ENCODE measurements around the gene PUDP. TPM values are rescaled to one million over a fixed set of nuclear protein-coding genes. Genes with fewer than 3 reads are reported as not detected.
"Not testable (repeated sequence)": the region's sequence is repeated elsewhere in the genome, so short reads cannot be mapped to it uniquely, and the experiment has no call there.

The PUDP gene
- total RNA-seq, 4 donors from 2014 or later: 10.4 to 16.6 (median 11.5) TPM

DNA sequence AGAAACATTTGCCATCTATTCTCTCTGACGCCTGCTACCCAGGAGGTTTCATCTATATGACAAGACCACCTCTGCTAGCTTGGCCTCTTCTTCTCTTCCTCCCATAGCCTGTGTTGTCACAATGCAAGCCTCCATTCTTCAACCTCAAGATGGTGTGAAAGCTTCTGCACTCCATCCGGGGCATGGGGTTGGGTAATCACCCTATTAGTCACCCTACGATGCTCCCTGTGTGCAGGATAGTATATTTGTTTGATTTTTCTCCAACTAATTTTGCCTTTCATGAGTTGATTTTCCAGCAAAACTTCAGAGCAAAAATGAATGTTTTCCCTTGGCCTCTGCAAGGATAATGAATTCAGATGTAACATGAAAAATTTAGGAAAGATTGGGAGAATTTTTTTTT lies 128.4 kb downstream of the PUDP start:
- Histone ChIP-seq H3K4me1 (no peaks in the 10 kb centered on the region), H3K36me3 (no peaks in the 10 kb centered on the region), H3K27me3 (no peaks in the 10 kb centered on the region), H3K9me3 (no peaks in the 10 kb centered on the region), H3K27ac (no peak overlapping the region), H3K4me3 (no peak overlapping the region)
- WGBS, 2 donors: 60 to 69% methylated on average over 3 of the region's 3 CpGs
- no peak for DNase-seq
- TF ChIP-seq POLR2A (IDR thresholded peaks at IDR 0.05): no peak
- TF ChIP-seq, protein P1, sequence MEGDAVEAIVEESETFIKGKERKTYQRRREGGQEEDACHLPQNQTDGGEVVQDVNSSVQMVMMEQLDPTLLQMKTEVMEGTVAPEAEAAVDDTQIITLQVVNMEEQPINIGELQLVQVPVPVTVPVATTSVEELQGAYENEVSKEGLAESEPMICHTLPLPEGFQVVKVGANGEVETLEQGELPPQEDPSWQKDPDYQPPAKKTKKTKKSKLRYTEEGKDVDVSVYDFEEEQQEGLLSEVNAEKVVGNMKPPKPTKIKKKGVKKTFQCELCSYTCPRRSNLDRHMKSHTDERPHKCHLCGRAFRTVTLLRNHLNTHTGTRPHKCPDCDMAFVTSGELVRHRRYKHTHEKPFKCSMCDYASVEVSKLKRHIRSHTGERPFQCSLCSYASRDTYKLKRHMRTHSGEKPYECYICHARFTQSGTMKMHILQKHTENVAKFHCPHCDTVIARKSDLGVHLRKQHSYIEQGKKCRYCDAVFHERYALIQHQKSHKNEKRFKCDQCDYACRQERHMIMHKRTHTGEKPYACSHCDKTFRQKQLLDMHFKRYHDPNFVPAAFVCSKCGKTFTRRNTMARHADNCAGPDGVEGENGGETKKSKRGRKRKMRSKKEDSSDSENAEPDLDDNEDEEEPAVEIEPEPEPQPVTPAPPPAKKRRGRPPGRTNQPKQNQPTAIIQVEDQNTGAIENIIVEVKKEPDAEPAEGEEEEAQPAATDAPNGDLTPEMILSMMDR (IDR thresholded peaks at IDR 0.05): no peak
- intact Hi-C loops (cut with DNase I): no loop called here

DNA sequence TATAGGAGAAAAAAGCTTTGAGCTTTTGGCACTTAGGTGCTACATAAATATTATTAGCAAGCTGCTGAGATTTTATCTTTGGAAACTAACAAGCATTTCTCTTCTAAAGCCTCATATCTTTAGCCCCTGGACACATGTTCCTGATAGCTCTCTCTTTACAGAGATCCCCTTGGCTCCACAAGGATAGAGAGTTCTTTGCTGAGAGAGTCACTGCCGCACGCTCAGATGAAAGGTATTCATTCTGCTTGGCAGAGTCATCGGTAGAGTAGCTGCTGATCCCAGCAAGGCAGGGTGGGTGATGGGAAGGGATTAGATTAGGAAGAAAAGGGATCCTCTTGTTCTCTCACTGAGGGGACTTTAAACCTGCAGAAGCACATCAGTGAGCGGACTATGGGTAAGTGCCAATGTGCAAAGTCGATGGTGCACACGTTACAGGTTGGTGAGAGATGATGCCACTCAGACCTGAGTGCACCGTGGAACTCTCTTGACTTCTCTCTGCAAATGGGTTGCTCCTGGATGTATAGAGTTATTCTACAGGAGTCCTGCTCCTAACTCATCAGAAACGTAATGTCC lies 135.6 kb downstream of the PUDP start:
- intact Hi-C loops (cut with DNase I): not testable (repeated sequence)

DNA sequence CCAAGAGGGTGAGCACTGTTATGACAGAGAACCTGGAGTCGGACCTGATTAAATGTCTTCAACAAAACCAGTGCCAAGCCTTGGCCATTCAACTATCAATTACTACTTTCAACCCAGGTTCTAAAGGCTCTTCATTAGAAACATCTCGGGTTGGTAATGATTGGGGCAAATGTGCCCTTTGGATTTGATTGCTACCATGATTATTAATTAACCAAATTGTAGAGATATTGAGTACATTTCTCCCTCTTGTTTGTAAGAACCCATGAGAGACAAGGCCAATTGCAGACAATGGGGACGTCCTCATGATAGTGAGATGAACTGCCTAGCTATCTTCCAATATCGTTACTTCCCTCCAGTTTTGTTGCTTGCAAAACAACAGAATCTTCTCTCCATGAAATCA lies 137.1 kb downstream of the PUDP start:
- H3K4me1 ChIP-seq; H3K27me3 ChIP-seq; H3K9me3 ChIP-seq; H3K36me3 ChIP-seq; H3K4me3 ChIP-seq; DNase-seq; H3K27ac ChIP-seq; intact Hi-C loops (cut with DNase I): not testable (repeated sequence)
- WGBS, 2 donors: 93 to 100% methylated on average over 3 to 4 of the region's 4 CpGs

More for the DNA sequence above, 135.6 kb downstream of the PUDP start:
- H3K36me3 ChIP-seq, H3K27me3 ChIP-seq, H3K9me3 ChIP-seq, DNase-seq, H3K4me1 ChIP-seq, H3K27ac ChIP-seq, H3K4me3 ChIP-seq: not testable (repeated sequence)
- 66 to 73% methylated on average over 8 of the region's 8 CpGs for WGBS, 2 donors

DNA sequence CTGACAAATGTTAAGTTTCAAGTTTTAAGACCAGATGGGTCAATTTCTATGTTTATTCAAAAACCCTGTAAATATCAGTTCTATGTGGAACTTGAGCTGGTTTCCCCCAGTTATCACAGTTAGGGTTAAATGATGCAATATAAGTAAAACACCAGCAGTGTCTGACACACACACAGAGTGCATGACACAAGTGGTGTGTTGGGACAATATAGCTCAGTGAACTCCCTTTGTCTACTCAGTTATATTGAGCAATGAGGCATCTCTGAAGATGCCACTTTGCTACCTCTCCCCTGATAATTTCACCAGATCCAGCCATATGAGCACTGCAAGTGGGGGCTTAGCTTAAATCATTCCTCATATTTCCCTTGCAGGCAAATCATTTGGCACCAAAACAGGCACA lies 140.6 kb downstream of the PUDP start:
- DNase-seq; H3K9me3 ChIP-seq; H3K27ac ChIP-seq; H3K36me3 ChIP-seq; intact Hi-C loops (cut with DNase I); H3K4me3 ChIP-seq; H3K4me1 ChIP-seq; H3K27me3 ChIP-seq: not testable (repeated sequence)

Small RNAs within 50 kb of the gene (small RNA-seq; reads per million reads assigned to genes)
- gene MIR4767: 0 to 0.14 (median 0.07) reads per million in 4 donors

Other genes with a start within 250 kb of the PUDP start
- 1 to 10 TPM; 1.5 to 4.8 (median 2.3) TPM for gene STS, start 441 bp downstream of the PUDP start, total RNA-seq